Measurements from ENCODE around the gene NEDD4.

NEDD4 gene

DNA sequence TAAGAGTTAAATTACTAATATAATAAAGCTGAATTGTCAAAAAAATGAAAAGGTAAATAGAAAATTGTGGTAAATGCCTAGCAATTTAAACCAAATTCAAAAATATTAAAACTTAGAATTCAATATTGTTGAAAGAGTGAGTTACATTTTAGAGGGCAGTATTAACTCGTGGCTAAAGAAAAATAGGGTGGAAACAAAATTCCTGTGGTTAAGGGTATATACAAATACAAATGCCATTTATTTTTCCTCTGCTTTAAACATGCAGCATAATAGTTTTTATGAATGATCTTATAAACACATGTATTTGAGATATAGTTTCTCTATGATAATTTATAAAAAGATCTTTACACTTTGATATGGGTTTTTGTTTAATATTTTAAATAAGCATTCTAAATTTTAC, 79.0 kb downstream of the NEDD4 start:
- H3K4me1 ChIP-seq (ENCODE audit: control insufficient read depth, insufficient read depth, low read length), result peaks cover 10% of the 10 kb centered on the region
- TF ChIP-seq ZNF433 (tag by site-specific recombination; IDR thresholded peaks at IDR 0.05; ENCODE audit: low read depth) (no peak), ZNF132 (tag by site-specific recombination; IDR thresholded peaks at IDR 0.05; ENCODE audit: borderline replicate concordance) (no peak), ZNF777 (tag by site-specific recombination; IDR thresholded peaks at IDR 0.05; ENCODE audit: borderline replicate concordance) (no peak), ZNF16 (tag by site-specific recombination; IDR thresholded peaks at IDR 0.05; ENCODE audit: low read depth) (no peak), ZEB2 (tag by site-specific recombination; IDR thresholded peaks at IDR 0.05) (no peak), ZNF596 (tag by site-specific recombination; IDR thresholded peaks at IDR 0.05) (no peak), ZNF521 (tag by site-specific recombination; IDR thresholded peaks at IDR 0.05) (no peak), EGR2 (tag by site-specific recombination; IDR thresholded peaks at IDR 0.05; ENCODE audit: low read depth) (no peak)
- TF ChIP-seq, protein P1, sequence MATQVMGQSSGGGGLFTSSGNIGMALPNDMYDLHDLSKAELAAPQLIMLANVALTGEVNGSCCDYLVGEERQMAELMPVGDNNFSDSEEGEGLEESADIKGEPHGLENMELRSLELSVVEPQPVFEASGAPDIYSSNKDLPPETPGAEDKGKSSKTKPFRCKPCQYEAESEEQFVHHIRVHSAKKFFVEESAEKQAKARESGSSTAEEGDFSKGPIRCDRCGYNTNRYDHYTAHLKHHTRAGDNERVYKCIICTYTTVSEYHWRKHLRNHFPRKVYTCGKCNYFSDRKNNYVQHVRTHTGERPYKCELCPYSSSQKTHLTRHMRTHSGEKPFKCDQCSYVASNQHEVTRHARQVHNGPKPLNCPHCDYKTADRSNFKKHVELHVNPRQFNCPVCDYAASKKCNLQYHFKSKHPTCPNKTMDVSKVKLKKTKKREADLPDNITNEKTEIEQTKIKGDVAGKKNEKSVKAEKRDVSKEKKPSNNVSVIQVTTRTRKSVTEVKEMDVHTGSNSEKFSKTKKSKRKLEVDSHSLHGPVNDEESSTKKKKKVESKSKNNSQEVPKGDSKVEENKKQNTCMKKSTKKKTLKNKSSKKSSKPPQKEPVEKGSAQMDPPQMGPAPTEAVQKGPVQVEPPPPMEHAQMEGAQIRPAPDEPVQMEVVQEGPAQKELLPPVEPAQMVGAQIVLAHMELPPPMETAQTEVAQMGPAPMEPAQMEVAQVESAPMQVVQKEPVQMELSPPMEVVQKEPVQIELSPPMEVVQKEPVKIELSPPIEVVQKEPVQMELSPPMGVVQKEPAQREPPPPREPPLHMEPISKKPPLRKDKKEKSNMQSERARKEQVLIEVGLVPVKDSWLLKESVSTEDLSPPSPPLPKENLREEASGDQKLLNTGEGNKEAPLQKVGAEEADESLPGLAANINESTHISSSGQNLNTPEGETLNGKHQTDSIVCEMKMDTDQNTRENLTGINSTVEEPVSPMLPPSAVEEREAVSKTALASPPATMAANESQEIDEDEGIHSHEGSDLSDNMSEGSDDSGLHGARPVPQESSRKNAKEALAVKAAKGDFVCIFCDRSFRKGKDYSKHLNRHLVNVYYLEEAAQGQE (tag by site-specific recombination; IDR thresholded peaks at IDR 0.05), result no peak
- TF ChIP-seq, protein P2, sequence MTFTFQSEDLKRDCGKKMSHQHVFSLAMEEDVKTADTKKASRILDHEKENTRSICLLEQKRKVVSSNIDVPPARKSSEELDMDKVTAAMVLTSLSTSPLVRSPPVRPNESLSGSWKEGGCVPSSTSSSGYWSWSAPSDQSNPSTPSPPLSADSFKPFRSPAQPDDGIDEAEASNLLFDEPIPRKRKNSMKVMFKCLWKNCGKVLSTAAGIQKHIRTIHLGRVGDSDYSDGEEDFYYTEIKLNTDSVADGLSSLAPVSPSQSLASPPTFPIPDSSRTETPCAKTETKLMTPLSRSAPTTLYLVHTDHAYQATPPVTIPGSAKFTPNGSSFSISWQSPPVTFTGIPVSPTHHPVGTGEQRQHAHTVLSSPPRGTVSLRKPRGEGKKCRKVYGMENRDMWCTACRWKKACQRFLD (tag by site-specific recombination; IDR thresholded peaks at IDR 0.05), result no peak
- ChIA-PET POLR2A (no interaction called here), CTCF (interaction anchor here (1.4 to 1.5 kb wide), 2 partner anchors 13 to 17 kb away, joined by 3 to 6 read pairs; no protein-coding TSS in a partner anchor)
- H3K36me3 ChIP-seq (ENCODE audit: control insufficient read depth in 2 of 2, insufficient read depth in 1 of 2, low read length in 2 of 2), result no peaks in the 10 kb centered on the region
- H3K9me3 ChIP-seq (ENCODE audit: control insufficient read depth, insufficient read depth, low read depth, low read length), result no peaks in the 10 kb centered on the region
- no peak overlapping the region for H3K27ac ChIP-seq (ENCODE audit: extremely low read depth, low read depth, low read length)
- H3K4me3 ChIP-seq (ENCODE audit: low read depth, low read length), result no peak overlapping the region

DNA sequence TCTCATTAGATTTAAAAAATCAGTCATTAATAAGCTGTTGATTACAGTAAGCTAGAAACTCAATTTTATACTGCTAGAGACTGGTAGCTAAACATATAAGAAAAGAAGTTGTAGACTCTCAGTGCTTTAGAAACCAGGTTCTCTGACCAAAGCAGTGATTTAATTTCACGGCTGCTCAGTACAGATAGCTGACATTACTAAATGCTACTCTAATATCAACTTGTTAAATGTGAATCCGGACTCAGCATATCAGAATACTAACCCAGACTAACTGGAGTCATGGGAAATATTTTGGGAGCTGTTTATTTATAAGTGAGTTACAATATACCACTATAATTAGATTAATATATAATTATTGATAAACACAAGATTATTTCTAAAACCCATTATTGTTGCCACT, 80.4 kb downstream of the NEDD4 start:
- no peaks in the 10 kb centered on the region for H3K36me3 ChIP-seq (ENCODE audit: control insufficient read depth in 2 of 2, insufficient read depth in 1 of 2, low read length in 2 of 2)
- H3K4me3 ChIP-seq (ENCODE audit: low read depth, low read length), result no peak overlapping the region
- peaks cover 6% of the 10 kb centered on the region for H3K4me1 ChIP-seq (ENCODE audit: control insufficient read depth, insufficient read depth, low read length)
- no peak overlapping the region for H3K27ac ChIP-seq (ENCODE audit: extremely low read depth, low read depth, low read length)
- ChIA-PET CTCF (interaction anchor here (1.1 kb wide), 1 partner anchor 14 kb away, joined by 3 read pairs; no protein-coding TSS in a partner anchor), POLR2A (no interaction called here)
- H3K9me3 ChIP-seq (ENCODE audit: control insufficient read depth, insufficient read depth, low read depth, low read length), result no peaks in the 10 kb centered on the region
- TF ChIP-seq ZNF571 (tag by site-specific recombination; IDR thresholded peaks at IDR 0.05) (no peak), ZNF670 (tag by site-specific recombination; IDR thresholded peaks at IDR 0.05; ENCODE audit: low read depth) (no peak), RBAK (tag by site-specific recombination; IDR thresholded peaks at IDR 0.05) (no peak), YY1 (tag by site-specific recombination; IDR thresholded peaks at IDR 0.05) (no peak), ZNF24 (tag by site-specific recombination; IDR thresholded peaks at IDR 0.05) (no peak), ZNF600 (tag by site-specific recombination; IDR thresholded peaks at IDR 0.05) (no peak), ZXDB (tag by site-specific recombination; IDR thresholded peaks at IDR 0.05) (no peak), ZNF677 (tag by site-specific recombination; IDR thresholded peaks at IDR 0.05) (no peak), ZNF768 (tag by site-specific recombination; IDR thresholded peaks at IDR 0.05) (no peak), ZNF394 (tag by site-specific recombination; IDR thresholded peaks at IDR 0.05; ENCODE audit: borderline replicate concordance) (no peak), ZNF354C (tag by site-specific recombination; IDR thresholded peaks at IDR 0.05; ENCODE audit: borderline replicate concordance, low read depth) (no peak), GLI4 (tag by site-specific recombination; IDR thresholded peaks at IDR 0.05) (no peak), ZNF548 (tag by site-specific recombination; IDR thresholded peaks at IDR 0.05) (no peak)
- TF ChIP-seq, protein P3, sequence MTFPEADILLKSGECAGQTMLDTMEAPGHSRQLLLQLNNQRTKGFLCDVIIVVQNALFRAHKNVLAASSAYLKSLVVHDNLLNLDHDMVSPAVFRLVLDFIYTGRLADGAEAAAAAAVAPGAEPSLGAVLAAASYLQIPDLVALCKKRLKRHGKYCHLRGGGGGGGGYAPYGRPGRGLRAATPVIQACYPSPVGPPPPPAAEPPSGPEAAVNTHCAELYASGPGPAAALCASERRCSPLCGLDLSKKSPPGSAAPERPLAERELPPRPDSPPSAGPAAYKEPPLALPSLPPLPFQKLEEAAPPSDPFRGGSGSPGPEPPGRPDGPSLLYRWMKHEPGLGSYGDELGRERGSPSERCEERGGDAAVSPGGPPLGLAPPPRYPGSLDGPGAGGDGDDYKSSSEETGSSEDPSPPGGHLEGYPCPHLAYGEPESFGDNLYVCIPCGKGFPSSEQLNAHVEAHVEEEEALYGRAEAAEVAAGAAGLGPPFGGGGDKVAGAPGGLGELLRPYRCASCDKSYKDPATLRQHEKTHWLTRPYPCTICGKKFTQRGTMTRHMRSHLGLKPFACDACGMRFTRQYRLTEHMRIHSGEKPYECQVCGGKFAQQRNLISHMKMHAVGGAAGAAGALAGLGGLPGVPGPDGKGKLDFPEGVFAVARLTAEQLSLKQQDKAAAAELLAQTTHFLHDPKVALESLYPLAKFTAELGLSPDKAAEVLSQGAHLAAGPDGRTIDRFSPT (tag by site-specific recombination; IDR thresholded peaks at IDR 0.05), result no peak
- TF ChIP-seq, protein P4, sequence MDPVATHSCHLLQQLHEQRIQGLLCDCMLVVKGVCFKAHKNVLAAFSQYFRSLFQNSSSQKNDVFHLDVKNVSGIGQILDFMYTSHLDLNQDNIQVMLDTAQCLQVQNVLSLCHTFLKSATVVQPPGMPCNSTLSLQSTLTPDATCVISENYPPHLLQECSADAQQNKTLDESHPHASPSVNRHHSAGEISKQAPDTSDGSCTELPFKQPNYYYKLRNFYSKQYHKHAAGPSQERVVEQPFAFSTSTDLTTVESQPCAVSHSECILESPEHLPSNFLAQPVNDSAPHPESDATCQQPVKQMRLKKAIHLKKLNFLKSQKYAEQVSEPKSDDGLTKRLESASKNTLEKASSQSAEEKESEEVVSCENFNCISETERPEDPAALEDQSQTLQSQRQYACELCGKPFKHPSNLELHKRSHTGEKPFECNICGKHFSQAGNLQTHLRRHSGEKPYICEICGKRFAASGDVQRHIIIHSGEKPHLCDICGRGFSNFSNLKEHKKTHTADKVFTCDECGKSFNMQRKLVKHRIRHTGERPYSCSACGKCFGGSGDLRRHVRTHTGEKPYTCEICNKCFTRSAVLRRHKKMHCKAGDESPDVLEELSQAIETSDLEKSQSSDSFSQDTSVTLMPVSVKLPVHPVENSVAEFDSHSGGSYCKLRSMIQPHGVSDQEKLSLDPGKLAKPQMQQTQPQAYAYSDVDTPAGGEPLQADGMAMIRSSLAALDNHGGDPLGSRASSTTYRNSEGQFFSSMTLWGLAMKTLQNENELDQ (tag by site-specific recombination; IDR thresholded peaks at IDR 0.05; ENCODE audit: low read depth), result no peak
- TF ChIP-seq, protein P5, sequence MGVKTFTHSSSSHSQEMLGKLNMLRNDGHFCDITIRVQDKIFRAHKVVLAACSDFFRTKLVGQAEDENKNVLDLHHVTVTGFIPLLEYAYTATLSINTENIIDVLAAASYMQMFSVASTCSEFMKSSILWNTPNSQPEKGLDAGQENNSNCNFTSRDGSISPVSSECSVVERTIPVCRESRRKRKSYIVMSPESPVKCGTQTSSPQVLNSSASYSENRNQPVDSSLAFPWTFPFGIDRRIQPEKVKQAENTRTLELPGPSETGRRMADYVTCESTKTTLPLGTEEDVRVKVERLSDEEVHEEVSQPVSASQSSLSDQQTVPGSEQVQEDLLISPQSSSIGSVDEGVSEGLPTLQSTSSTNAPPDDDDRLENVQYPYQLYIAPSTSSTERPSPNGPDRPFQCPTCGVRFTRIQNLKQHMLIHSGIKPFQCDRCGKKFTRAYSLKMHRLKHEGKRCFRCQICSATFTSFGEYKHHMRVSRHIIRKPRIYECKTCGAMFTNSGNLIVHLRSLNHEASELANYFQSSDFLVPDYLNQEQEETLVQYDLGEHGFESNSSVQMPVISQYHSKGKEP (tag by site-specific recombination; IDR thresholded peaks at IDR 0.05), result no peak
